ENCODE measurements around the gene TBXT.

Gene TBXT

DNA sequence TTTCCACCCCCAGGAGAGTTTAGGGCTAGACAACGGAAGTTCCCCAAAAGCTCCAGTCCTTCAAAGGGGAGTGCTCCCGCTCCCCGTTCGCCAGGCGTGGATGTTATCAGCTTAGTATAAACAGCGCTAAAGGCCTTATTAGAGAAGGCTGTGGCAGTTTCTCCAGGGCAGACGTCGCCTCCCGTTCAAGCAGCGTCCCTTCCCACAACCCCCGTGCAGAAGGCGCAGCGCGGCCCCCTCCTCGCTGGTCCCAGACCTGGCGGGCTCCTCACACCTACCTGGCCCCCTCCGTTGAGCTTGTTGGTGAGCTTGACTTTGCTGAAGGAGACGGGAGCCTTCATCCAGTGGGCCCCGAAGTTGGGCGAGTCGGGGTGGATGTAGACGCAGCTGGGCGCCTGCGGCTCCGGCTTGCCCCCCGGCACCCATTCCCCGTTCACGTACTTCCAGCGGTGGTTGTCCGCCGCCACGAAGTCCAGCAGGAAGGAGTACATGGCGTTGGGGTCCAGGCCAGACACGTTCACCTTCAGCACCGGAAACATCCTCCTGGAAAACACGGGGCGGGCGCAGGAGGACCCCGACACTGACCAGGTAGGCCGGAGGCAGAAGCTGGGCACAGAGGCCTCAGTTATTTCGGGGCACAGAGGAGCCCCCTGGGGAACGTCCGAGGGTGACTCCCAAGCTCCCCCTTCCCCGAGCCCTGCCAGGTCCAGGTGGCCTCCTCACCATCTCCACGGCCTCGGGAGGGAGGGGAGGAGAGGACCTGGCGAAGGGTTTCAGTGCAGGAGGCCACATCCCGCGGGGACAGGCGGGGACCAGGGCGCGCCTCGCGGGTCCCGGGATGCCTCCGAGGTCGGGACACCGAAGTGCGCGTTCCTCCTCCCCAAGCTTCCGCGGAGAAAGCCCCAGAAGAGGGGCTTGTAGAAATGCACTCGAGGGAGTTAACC lies 1.1 kb downstream of the TBXT start:
- no peaks in the 10 kb centered on the region for H3K4me1 ChIP-seq (ENCODE audit: control insufficient read depth, low read length)
- no peaks in the 10 kb centered on the region for H3K27me3 ChIP-seq (ENCODE audit: control insufficient read depth, low read length)
- no peaks in the 10 kb centered on the region for H3F3A ChIP-seq (ENCODE audit: control insufficient read depth, insufficient read depth)
- H3K9me2 ChIP-seq (replicated peaks; ENCODE audit: control insufficient read depth, low read length) = no peaks in the 10 kb centered on the region
- TF ChIP-seq CTCF (IDR thresholded peaks at IDR 0.05; ENCODE audit: low read depth, low read length, poor library complexity, severe bottlenecking) (no peak), EZH2phosphoT487 (IDR thresholded peaks at IDR 0.05; ENCODE audit: borderline replicate concordance, low read length) (no peak)
- H3K9me3 ChIP-seq (ENCODE audit: control insufficient read depth, insufficient read depth, low read length) = no peaks in the 10 kb centered on the region
- no peaks in the 10 kb centered on the region for H3K79me2 ChIP-seq (ENCODE audit: control insufficient read depth, low read length)
- H3K27ac ChIP-seq (ENCODE audit: low read depth, low read length) = no peak overlapping the region
- no peak overlapping the region for H3K4me3 ChIP-seq (ENCODE audit: low read length)
- H3K36me3 ChIP-seq (ENCODE audit: control insufficient read depth, low read length) = no peaks in the 10 kb centered on the region
- no peak overlapping the region for H3K4me2 ChIP-seq (ENCODE audit: low read length)
- H4K20me1 ChIP-seq (ENCODE audit: control insufficient read depth, insufficient read depth, low read depth, low read length) = no peaks in the 10 kb centered on the region

GRCh38 chr6:166165558-166166313 lies 1.9 kb downstream of the TBXT start:
- Histone ChIP-seq H3K4me3 (ENCODE audit: low read length) (no peak overlapping the region), H3K27me3 (ENCODE audit: control insufficient read depth, low read length) (no peaks in the 10 kb centered on the region)

DNA sequence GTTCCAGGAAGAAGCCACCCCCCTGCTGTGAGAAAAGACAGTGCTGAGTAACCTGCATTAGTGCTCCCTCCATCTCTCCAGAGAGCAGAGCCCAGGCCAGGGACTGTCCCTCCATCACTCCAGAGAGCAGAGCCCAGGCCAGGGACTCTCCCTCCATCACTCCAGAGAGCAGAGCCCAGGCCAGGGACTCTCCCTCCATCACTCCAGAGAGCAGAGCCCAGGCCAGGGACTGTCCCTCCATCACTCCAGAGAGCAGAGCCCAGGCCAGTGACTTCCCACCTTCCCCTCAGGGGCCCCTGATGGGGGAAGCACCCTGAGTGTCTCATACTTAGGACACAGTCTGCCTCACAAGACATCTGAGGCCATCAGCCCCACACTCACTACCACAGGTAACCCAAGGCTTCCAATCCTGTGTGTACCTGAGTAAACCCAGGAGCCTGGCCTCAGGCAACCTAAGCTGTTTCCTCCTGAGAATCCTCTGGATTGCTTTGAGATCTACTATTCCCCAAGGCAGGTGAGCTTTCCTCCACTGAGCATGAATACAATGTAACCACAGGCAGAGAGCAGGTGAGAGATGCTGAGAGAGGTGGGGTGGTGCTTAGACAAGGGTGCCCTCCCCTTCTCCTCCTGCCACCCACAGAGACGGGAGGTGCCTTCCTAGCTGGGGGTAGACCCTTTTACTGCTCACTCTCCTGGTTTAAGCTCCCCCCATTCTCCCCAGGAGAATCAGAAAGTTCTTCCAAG lies 4.9 kb downstream of the TBXT start:
- Histone ChIP-seq H3K36me3 (ENCODE audit: control insufficient read depth, low read length) (no peaks in the 10 kb centered on the region), H3K79me2 (ENCODE audit: control insufficient read depth, low read length) (no peaks in the 10 kb centered on the region), H3K4me1 (ENCODE audit: control insufficient read depth, low read length) (peaks cover 8% of the 10 kb centered on the region), H3K9me3 (ENCODE audit: control insufficient read depth, insufficient read depth, low read length) (no peaks in the 10 kb centered on the region), H3K4me3 (ENCODE audit: low read length) (no peak overlapping the region), H3K4me2 (ENCODE audit: low read length) (no peak overlapping the region), H3K27ac (ENCODE audit: low read depth, low read length) (no peak overlapping the region), H3F3A (ENCODE audit: control insufficient read depth, insufficient read depth) (no peaks in the 10 kb centered on the region), H3K27me3 (ENCODE audit: control insufficient read depth, low read length) (no peaks in the 10 kb centered on the region), H4K20me1 (ENCODE audit: control insufficient read depth, insufficient read depth, low read depth, low read length) (no peaks in the 10 kb centered on the region), H3K9me2 (replicated peaks; ENCODE audit: control insufficient read depth, low read length) (no peaks in the 10 kb centered on the region)
- no peak for TF ChIP-seq EZH2phosphoT487 (IDR thresholded peaks at IDR 0.05; ENCODE audit: borderline replicate concordance, low read length)
- TF ChIP-seq CTCF (IDR thresholded peaks at IDR 0.05; ENCODE audit: low read depth, low read length, poor library complexity, severe bottlenecking) = no peak

More at GRCh38 chr6:166165558-166166313, 1.9 kb downstream of the TBXT start:
- H3K9me2 ChIP-seq (replicated peaks; ENCODE audit: control insufficient read depth, low read length) = no peaks in the 10 kb centered on the region
- H3K9me3 ChIP-seq (ENCODE audit: control insufficient read depth, insufficient read depth, low read length) = no peaks in the 10 kb centered on the region
- H4K20me1 ChIP-seq (ENCODE audit: control insufficient read depth, insufficient read depth, low read depth, low read length) = no peaks in the 10 kb centered on the region
- H3F3A ChIP-seq (ENCODE audit: control insufficient read depth, insufficient read depth) = no peaks in the 10 kb centered on the region
- no peak overlapping the region for H3K4me2 ChIP-seq (ENCODE audit: low read length)
- H3K79me2 ChIP-seq (ENCODE audit: control insufficient read depth, low read length) = no peaks in the 10 kb centered on the region
- H3K27ac ChIP-seq (ENCODE audit: low read depth, low read length) = no peak overlapping the region
- TF ChIP-seq CTCF (IDR thresholded peaks at IDR 0.05; ENCODE audit: low read depth, low read length, poor library complexity, severe bottlenecking) (no peak), EZH2phosphoT487 (IDR thresholded peaks at IDR 0.05; ENCODE audit: borderline replicate concordance, low read length) (no peak)
- H3K4me1 ChIP-seq (ENCODE audit: control insufficient read depth, low read length) = no peaks in the 10 kb centered on the region
- H3K36me3 ChIP-seq (ENCODE audit: control insufficient read depth, low read length) = no peaks in the 10 kb centered on the region
